ENCODE measurements around the gene LAMA2. TPM values are rescaled to one million over a fixed set of nuclear protein-coding genes. Genes with fewer than 3 reads are reported as not detected.
A peak's percentile ranks its signal among the peaks of the same experiment; 100 is the strongest.

Gene LAMA2
- total RNA-seq, 1 donor: 40.2 TPM

DNA sequence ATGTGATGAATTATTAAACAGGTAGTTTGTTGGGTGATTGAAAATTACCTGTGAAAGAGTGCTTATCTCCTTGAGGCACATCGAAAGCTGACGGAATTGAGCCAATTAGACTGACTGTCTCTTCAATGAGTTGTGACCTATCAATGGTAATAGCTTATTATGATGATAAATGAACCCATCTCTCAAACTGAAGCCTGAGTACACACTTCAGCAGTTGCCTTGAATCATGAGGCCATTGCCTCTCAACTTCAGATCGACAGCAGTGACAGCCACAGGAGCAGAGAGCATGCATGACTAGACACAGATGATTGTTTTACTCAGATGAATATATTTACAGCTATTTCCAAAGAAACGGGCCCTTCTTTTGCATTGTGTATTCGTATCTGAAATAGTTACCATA, 323.9 kb downstream of the LAMA2 start:
- no peak for DNase-seq (ENCODE audit: low read depth)
- TF ChIP-seq, protein P1, sequence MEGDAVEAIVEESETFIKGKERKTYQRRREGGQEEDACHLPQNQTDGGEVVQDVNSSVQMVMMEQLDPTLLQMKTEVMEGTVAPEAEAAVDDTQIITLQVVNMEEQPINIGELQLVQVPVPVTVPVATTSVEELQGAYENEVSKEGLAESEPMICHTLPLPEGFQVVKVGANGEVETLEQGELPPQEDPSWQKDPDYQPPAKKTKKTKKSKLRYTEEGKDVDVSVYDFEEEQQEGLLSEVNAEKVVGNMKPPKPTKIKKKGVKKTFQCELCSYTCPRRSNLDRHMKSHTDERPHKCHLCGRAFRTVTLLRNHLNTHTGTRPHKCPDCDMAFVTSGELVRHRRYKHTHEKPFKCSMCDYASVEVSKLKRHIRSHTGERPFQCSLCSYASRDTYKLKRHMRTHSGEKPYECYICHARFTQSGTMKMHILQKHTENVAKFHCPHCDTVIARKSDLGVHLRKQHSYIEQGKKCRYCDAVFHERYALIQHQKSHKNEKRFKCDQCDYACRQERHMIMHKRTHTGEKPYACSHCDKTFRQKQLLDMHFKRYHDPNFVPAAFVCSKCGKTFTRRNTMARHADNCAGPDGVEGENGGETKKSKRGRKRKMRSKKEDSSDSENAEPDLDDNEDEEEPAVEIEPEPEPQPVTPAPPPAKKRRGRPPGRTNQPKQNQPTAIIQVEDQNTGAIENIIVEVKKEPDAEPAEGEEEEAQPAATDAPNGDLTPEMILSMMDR (IDR thresholded peaks at IDR 0.05; ENCODE audit: insufficient read depth, low read depth, low read length): no peak
- H3K4me3 ChIP-seq (ENCODE audit: low read depth, low read length): no peak overlapping the region

DNA sequence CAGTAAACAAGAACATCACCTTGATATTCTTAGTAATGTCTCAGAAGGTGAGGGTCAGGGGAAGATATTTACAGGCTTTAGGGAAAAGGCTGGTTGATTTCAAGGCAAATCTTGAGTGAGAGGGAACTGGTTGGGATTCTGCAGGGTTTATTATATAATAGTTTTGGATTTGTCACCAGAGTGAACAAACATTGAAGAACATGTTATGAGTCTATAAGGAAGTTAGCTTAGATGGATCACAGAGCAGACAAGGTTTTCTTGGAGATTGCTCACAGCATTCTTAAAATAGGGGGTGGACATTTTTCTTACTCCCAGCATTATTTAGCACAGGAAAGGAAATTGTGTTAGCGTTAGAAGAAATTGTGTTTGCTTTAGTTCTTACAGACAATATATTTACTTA, 324.9 kb downstream of the LAMA2 start:
- DNase-seq (ENCODE audit: low read depth): no peak
- TF ChIP-seq, protein P1 (IDR thresholded peaks at IDR 0.05; ENCODE audit: insufficient read depth, low read depth, low read length): no peak
- no peak overlapping the region for H3K4me3 ChIP-seq (ENCODE audit: low read depth, low read length)

DNA sequence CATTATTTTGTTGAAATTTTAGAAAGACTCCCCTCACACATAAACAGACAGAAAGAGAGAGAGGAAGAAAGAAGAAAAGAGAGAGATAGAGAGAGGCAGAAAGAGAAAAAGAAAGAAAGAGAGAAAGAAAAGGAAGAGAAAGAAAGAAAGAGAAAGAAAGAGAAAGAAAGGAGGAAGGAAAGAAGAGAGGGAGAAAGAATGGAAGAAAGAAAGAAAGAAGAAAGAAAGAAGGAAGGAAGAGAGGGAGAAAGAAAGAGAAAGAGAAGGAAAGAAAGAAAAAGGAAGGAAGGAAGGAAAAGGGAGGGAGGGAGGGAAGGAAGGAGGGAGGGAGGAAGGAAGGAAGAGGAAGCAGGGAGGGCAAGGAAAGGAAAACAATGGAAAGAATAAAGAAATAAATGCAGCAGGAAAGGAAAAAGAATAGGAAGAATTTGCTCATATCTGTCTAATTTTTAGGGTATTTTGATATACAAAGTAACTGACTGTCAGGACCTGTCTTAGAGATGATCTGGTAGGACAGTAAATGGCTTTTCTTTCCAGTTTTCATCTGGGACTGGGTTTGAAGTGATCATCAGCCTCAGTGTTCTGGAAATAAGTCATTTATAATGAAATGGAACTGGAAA, 325.6 kb downstream of the LAMA2 start:
- DNase-seq (ENCODE audit: low read depth): no peak
- TF ChIP-seq, protein P1 (IDR thresholded peaks at IDR 0.05; ENCODE audit: insufficient read depth, low read depth, low read length): no peak

DNA sequence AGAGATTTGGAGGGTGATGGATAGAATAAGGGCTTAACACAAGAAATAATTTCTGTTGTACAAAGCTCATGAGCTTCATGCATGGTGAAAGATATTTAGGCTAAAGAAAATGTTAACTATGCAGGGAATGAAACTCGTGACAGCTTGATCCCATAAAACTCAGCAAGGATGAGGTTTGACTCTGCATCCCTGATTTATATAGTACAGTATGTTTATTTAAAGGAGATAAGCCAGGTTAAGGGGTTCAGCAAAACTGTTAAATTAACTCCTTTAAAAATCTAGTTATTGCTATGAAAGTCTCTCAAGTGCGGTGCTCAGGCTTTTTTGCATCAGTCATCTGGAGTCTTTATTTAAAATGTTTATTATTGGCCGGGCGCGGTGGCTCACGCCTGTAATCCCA, 326.4 kb downstream of the LAMA2 start:
- no peak overlapping the region for H3K4me3 ChIP-seq (ENCODE audit: low read depth, low read length)
- peak; percentile 91 for DNase-seq (ENCODE audit: low read depth)
- TF ChIP-seq, protein P1 (IDR thresholded peaks at IDR 0.05; ENCODE audit: insufficient read depth, low read depth, low read length): no peak

More for the DNA sequence above, 325.6 kb downstream of the LAMA2 start:
- H3K4me3 ChIP-seq (ENCODE audit: low read depth, low read length): no peak overlapping the region

DNA sequence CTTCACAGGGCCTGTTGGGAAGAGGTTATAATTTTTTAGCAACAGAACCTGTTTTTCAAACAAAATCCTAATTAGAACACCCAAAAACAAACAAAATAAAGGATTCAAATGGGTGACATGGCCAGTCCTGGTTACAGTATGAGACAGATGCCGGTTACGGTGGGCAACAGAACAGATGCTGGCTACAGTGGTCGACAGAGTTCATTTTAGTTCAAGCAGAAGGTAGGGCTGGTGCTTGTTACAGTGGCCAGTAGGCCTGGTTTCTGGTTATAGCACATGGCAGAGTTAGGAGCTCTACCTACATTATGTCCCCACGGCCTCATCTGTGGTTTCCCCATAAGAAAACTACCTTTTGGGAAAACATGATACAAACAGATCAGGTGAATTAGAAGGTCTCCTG, 327.7 kb downstream of the LAMA2 start:
- TF ChIP-seq, protein P1 (IDR thresholded peaks at IDR 0.05; ENCODE audit: insufficient read depth, low read depth, low read length): no peak
- no peak overlapping the region for H3K4me3 ChIP-seq (ENCODE audit: low read depth, low read length)
- no peak for DNase-seq (ENCODE audit: low read depth)

DNA sequence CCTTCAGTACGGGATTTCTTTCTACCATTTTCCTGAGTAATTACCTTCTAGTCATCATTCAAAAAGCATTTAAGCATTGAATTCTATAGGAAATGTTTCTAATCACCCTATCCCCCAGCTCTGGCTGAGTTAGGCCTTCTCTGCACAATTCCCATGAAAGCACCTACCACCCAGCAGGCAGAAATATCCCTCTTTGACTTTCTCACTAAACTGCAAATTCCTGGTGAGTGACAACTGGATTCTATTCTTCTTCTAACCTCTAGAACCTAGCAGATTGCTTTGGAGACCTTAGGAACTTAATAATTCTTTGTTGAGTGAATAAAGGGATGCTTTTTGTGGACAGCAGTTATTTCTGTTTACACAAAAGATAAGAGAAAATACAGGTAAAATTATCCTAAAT, 328.7 kb downstream of the LAMA2 start:
- H3K4me3 ChIP-seq (ENCODE audit: low read depth, low read length): no peak overlapping the region
- DNase-seq (ENCODE audit: low read depth): no peak
- TF ChIP-seq, protein P1 (IDR thresholded peaks at IDR 0.05; ENCODE audit: insufficient read depth, low read depth, low read length): no peak

DNA sequence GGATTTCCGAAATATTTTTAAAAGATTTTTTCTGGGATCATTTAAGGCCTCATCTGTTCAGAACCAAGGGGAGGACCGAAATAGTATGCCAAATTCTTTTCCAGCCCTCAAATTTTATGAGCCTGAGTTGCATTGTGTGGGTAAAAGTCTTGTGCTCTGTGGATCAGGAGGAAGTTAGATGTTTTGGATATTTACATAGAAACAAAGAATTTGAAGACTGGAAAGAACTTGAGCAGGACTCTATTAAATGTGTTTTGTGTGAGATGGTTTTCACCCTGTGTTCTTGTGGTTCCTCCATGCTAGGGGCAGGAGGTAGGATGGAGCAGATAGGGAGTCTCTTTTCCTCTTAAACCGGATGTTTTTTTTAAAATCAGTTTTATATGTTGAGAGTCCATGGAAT, 329.1 kb downstream of the LAMA2 start:
- TF ChIP-seq, protein P1 (IDR thresholded peaks at IDR 0.05; ENCODE audit: insufficient read depth, low read depth, low read length): no peak
- no peak overlapping the region for H3K4me3 ChIP-seq (ENCODE audit: low read depth, low read length)
- DNase-seq (ENCODE audit: low read depth): peak; percentile 65
